ENCODE results near the gene SLC10A3.

The SLC10A3 gene

DNA sequence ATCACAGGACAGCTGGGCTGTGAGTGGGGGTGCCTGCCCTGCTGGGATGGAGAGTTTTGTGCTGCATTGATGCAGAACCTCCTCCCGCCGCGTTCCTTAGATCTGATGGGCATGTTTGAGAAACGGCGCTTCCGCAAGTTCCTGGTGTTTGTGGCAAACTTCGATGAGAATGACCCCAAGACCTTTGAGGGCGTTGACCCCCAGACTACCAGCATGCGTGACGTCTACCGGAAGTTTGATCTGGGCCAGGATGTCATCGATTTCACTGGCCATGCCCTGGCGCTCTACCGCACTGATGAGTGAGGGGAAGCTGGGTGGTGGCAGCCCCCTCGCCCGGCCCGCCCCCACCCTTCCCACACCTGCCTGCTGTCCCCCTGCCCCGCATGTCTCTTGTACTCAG, 50.6 kb downstream of the SLC10A3 start:
- DNase-seq (ENCODE audit: low read depth): no peak
- no peak overlapping the region for H3K4me3 ChIP-seq (ENCODE audit: low read depth, low read length)
- TF ChIP-seq, protein P1, sequence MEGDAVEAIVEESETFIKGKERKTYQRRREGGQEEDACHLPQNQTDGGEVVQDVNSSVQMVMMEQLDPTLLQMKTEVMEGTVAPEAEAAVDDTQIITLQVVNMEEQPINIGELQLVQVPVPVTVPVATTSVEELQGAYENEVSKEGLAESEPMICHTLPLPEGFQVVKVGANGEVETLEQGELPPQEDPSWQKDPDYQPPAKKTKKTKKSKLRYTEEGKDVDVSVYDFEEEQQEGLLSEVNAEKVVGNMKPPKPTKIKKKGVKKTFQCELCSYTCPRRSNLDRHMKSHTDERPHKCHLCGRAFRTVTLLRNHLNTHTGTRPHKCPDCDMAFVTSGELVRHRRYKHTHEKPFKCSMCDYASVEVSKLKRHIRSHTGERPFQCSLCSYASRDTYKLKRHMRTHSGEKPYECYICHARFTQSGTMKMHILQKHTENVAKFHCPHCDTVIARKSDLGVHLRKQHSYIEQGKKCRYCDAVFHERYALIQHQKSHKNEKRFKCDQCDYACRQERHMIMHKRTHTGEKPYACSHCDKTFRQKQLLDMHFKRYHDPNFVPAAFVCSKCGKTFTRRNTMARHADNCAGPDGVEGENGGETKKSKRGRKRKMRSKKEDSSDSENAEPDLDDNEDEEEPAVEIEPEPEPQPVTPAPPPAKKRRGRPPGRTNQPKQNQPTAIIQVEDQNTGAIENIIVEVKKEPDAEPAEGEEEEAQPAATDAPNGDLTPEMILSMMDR (IDR thresholded peaks at IDR 0.05; ENCODE audit: low read depth, low read length, missing control alignments): no peak

DNA sequence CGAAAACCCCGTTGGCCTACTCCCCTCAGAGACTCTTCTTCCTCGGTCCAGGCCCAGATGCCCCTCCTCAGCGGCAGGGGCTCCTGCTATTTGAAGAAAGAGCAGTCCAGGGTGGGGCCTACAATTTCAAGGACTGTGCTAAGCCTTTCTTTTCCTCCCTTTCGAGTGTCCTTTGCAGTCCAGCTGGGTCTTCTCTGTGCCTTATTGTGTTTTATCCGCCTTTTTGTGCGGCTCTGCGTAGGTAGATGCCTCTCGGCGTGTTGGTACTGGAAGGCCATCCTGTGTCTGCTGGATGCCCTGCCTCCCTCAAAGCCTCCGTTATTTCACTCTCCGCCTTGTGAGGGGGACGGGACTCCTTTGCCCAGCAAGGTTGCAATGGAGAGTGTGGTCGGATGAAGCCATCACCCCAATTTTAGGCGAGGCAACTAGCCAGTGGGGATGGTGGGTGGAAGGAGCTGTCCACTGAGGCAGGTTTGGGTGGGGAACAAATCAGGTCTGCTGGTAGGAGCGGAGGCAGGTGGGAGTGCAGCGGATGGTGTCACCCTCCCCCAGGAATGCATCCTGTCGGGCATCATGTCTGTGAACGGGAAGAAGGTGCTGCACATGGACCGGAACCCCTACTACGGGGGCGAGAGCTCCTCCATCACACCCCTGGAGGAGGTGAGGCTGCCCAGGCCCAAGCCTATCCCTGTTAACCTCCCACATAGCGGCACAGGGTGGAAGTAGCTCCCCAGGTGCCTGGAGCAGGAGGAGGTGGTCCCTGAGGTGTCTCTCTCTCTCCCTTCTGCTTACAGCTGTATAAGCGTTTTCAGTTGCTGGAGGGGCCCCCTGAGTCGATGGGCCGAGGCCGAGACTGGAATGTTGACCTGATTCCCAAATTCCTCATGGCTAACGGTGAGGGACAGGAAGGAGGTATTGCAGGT, 52.2 kb downstream of the SLC10A3 start:
- TF ChIP-seq, protein P1 (IDR thresholded peaks at IDR 0.05; ENCODE audit: low read depth, low read length, missing control alignments): no peak
- peak overlapping the region; percentile 55 for H3K4me3 ChIP-seq (ENCODE audit: low read depth, low read length)
- no peak for DNase-seq (ENCODE audit: low read depth)
